Stimulated activated CD8-positive, alpha-beta memory T cell treated with anti-CD3 and anti-CD28 coated beads, Interleukin-7, amount 100 ng/mL, for 24 hours (primary cell): Measurements from ENCODE around the gene DEXI.

Experiments used
- DNase-seq: peaks from one replicate; pipeline ENCODE4 v3.0.0-alpha.2; 2020; ENCODE audit warnings: low read depth

Gene DEXI

DNA sequence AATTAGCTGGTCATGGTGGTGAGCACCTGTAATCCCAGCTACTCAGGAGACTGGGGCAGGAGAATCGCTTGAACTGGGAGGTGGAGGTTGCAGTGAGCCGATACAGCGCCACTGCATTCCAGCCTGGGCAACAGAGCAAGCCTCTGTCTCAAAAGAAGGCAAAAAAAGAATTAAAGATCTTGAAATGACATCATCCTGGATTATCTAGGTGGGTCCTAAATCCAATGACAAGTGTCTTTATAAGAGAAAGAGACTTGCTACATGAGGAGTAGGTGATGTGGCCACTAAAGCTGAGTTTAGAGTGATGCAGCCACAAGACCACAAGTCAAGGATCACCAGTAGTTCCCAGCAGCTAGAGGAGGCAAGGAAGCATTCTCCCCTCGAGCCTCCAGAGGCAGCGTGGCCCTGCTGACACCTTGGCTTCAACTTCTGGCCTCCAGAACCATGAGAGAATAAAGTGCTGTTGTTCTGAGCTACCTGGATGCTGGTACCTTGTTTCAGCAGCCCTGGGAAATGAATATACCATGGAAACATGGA lies 49.4 kb downstream of the DEXI start:
- no peak for DNase-seq

DNA sequence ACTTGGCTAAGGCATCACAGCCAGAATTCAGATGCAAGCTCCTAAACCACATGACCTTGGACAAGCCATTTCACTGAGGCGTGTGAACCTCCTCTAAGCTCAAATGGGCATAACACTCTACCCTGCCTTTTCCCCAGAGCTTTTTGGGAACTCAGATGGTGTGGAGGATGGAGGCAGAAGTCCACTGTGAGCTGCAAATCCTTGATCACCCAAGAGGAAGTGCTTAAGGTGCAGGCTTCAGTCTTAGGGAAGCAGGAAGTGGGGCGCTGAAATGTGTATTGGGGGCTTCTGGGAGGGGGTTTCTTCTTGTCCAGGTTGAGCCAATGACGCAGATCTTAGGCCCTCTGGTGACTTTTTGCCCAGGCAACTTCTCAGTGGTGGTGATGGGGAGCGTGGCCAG lies 52.4 kb downstream of the DEXI start:
- no peak for DNase-seq

DNA sequence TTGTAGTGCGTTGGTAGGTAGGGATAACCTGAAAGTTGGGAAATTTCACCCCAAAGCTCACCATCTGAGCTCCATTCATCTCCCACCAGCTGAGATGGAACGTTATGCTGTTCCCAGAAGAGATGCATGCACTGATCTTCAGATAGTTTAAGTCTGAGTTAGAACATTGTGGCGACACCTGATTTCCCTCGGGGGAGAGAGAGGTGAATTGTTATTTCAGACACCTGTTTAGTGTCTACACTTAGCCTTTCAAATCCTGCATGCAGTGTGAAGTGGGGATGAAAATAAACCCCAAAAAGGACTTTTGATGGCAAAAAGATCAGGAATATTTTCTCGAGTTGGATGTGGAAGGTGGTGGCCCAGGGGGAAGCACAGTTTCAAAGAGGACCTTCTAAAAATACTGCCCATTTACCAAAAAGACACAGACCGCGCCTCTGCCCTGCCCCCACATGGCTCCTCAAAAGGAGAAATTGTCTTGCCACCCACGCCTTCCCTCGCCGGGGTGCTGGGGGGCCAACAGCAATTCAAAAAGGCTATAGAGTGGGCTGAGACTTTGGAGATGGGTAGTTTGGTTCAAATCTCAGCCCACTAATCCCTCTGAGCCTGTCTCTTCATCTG lies 53.8 kb downstream of the DEXI start:
- DNase-seq: no peak

DNA sequence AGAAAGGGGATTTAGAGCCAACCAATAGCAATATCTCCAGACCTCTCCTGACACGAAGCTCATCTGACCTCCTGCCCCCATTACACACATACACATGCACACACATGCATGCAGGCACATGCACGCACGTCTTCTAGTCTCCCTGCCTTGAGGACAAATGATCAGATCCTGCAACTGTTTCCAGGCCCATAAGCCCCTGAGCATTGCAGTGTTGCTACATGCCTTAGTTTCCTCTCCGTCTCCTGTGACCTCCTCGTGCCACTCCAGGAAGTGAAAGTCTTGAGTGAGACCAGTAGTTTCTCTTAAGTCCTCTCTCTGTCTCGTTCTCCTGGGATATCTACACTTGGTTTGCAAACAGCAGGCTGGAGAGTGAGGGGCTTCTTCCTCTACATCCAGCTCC lies 57.0 kb downstream of the DEXI start:
- no peak for DNase-seq

DNA sequence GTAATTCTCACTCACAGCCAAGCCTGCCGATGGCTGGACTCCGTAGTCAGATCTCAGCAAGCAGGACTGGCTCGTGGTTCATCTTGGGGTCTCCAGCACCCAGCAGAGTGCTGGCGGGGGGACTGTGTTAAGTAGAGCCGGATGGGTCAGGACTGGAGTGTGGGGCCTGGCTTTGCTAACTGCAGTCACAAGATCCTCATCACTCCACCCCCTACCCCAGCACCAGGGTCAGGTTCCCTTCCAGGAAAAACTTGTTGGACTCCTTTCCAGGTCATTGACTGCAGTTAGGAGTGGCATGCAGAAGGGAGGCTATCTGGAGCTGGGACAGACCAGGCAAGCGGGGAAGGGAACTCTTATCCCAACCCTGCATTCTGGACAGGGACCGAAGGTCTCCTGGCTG lies 59.3 kb downstream of the DEXI start:
- no peak for DNase-seq

DNA sequence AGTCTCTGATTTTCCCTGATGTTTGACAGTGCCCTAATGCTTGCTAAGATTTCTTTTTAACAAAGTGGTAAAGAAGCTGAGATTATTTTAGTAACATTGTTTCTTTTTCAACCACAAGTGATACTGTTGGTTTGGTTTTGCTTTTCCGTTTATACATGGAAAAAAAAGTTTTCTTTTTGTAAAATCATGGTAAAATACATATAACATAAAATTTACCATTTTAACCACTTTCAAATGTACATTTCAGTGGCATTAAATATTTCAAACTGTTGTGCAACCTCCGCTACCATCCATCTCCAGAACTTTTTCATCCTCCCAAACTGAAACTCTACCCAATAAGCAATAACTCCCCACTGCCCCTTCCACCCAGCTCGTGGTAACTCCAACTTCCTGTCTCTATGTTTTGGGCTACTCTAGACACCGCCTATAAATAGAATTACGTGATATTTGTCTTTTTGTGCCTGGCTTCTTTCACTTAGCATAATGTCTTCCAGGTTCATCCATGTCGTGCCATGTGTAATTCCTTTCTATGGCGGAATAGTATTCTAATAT lies 60.7 kb downstream of the DEXI start:
- DNase-seq: no peak

DNA sequence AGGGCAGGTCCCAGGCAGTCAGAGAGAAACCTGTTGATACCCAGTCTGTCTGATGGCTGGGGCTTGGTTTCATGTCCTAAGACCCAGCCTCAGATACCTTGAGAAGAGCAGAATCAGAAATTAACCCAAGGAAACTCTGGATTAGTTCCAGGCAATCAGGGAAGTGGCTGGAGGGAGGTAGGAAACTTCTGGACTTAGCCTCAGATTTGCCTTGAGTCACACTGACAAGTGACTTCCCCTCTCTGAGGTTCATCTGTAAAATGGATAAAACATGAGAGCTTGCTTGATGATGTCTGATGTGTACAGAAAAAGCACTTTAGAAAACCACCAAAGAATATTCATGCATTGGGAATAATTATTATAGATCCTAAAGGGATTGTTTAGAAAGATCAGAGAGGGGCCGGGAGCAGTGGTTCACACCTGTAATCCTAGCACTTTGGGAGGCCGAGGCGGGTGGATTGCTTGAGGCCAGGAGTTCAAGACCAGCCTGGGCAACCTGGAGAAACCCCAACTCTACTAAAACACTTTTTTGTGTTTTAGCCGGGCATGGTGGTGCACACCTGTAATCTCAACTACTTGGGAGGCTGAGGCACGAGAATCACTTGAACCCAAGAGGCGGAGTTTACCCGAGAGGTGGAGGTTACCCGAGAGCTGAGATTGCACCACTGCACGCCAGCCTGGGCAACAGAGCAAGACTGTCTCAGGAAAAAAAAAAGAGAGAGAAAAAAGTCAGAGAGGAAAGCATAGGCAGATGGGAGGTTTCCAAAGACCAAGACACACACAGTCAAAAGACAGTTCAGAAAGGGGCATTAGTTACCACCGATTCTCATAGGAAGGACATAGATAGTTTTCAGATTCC lies 61.4 kb downstream of the DEXI start:
- DNase-seq: no peak

DNA sequence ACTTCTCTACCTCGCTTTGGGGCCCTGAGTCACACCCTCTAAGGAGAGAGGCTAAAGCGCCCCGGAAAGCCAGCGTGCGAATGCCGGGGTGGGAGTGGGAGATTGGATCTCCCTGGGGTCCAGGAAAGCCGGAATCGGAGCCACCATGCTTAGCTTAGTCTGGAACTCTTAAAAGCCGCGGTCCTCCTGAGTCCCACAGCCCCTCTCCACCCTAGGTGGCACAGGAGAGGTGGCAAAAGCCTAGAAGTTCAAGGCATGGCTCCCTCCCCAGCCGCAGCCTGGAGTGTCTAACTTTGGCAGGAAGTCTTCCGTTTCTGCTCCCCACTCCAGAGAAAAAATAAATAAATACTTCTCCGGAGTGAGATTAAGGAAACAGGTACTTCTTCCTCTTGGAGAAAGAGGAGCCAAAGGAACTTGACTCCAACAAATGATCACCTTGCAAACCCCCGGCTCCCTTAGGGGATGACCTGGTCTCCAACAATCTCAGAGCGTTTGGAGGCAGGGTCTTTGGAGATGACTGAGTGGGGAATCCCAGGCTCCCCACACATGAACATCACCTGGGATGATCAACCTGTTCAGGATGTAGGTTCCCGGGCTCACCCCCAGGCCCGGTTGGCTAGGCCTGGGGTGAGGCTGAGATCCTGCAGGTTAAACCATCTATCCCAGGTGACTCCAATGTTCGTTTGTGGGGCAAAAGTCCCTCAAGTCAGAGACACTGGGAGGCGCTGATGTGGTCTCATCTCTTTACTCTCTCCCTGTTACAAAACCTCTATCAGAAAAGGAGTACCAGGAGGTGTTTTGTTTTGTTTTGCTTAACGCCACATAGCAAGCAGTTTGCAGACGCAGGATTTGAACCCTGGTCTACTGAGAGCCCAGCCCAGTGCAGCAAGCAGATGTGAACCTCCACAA lies 62.3 kb downstream of the DEXI start:
- DNase-seq: no peak
